ENCODE data around the gene TNIP1. TPM values are rescaled to one million over a fixed set of nuclear protein-coding genes. Genes with fewer than 3 reads are reported as not detected.

TNIP1 gene
- total and polyA plus RNA-seq, 12 donors, result 36.6 to 129 (median 93.2) TPM

DNA sequence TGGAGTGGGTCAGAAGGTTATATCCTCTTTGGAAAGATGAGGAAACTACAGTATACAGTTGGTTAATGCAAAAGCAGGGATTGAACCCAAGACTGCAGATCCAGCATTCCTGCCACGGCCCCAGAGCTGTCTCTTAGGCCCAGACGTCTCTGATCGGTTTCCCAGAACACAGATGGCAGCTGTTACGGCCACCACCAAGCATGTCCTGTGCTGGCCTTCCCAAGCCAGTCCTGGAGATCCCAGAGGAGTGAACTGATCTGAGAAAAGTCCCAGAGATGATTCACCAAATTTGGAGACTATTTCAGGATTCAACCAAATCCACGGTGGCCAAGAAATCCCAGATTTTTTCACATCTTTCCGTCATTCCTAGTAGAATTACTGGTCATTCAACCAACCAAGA, 20.1 kb downstream of the TNIP1 start:
- WGBS, 4 donors, result 68 to 91% (median 85%) methylated on average over 6 of the region's 6 CpGs
- Histone ChIP-seq H3K27me3 (no peaks in the 10 kb centered on the region), H3K27ac (peak overlapping the region in 3 of 5 donors; percentile 31 to 88 (median 31)), H3K9me3 (replicated peaks in 1 of 3) (no peaks in the 10 kb centered on the region), H3K4me3 (no peak overlapping the region), H3K36me3 (replicated peaks in 1 of 2) (peaks cover 0 to 36% of the 10 kb centered on the region in 2 donors), H3K4me1 (replicated peaks in 1 of 2) (peaks cover 41 to 48% of the 10 kb centered on the region in 2 donors)
- intact Hi-C loops (cut with DNase I), result no loop called here
- peak in 2 of 7 donors; percentile 41 to 43 for DNase-seq
- TF ChIP-seq, protein P1, sequence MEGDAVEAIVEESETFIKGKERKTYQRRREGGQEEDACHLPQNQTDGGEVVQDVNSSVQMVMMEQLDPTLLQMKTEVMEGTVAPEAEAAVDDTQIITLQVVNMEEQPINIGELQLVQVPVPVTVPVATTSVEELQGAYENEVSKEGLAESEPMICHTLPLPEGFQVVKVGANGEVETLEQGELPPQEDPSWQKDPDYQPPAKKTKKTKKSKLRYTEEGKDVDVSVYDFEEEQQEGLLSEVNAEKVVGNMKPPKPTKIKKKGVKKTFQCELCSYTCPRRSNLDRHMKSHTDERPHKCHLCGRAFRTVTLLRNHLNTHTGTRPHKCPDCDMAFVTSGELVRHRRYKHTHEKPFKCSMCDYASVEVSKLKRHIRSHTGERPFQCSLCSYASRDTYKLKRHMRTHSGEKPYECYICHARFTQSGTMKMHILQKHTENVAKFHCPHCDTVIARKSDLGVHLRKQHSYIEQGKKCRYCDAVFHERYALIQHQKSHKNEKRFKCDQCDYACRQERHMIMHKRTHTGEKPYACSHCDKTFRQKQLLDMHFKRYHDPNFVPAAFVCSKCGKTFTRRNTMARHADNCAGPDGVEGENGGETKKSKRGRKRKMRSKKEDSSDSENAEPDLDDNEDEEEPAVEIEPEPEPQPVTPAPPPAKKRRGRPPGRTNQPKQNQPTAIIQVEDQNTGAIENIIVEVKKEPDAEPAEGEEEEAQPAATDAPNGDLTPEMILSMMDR (IDR thresholded peaks at IDR 0.05), result no peak

DNA sequence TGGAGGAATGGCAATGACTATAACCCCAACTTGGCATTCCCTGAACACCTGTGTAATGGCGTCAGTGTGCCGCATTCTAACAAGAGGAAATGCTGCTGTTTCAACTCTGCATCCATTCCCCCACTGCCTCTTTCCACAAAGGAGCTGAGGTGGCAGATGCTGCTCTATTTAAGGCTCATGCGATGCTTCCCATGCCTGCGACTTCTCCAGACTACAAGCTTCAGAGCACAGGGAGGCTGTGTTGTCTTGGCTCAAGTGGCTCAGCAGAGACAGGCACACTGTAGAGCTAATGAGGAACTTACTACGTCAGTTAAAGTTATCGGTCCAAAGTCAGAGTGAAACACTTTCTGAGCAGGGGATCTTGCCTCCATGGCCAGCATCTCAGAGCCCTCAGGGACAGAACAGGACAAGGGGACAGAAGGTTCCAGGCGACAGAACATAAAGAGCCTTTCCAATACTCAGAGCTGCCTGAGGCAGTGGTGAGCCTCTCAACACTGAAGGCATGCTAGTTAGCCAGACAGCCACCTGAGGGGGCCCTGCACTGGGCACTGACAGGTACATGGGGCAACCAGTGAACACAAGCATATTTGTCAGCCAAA, 21.8 kb downstream of the TNIP1 start:
- H3K27ac ChIP-seq, result peak overlapping the region in 2 of 5 donors; percentile 13 to 34
- TF ChIP-seq, protein P1 (IDR thresholded peaks at IDR 0.05), result no peak
- no peak for TF ChIP-seq POLR2A (IDR thresholded peaks at IDR 0.05)
- intact Hi-C loops (cut with DNase I), result no loop called here
- H3K4me1 ChIP-seq (replicated peaks in 1 of 2), result peaks cover 34 to 40% of the 10 kb centered on the region in 2 donors
- no peaks in the 10 kb centered on the region for H3K9me3 ChIP-seq (replicated peaks in 1 of 3)
- WGBS, 4 donors, result 77 to 89% (median 79%) methylated on average over 6 to 7 of the region's 7 CpGs
- no peaks in the 10 kb centered on the region for H3K27me3 ChIP-seq
- DNase-seq, result peak in 1 of 7 donors; percentile 23
- H3K4me3 ChIP-seq, result no peak overlapping the region
- peaks cover 0 to 36% of the 10 kb centered on the region in 2 donors for H3K36me3 ChIP-seq (replicated peaks in 1 of 2)

DNA sequence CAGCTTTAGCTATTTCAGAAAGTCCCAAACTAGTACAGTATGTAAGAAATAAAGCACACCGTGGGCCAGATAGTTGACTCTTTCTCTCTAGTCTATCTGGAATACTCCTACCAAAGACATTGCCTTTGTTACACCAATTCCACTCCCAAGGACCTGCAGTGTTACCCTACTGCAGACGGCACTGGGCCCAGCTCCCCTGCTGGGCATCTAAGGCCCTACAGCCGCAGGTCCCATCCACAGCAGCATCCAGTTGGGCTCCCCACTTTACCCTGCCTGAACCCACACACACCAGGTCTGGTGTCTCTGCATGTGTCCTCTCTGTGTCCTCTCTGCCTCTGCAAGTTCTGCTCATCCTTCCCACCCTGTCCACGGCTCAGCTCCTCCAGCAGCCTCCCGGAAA, 22.5 kb downstream of the TNIP1 start:
- WGBS, 4 donors, result 82 to 98% (median 89%) methylated on average over 5 of the region's 5 CpGs
- H3K4me1 ChIP-seq (replicated peaks in 1 of 2), result peaks cover 27 to 34% of the 10 kb centered on the region in 2 donors
- H3K4me3 ChIP-seq, result no peak overlapping the region
- no peak overlapping the region for H3K27ac ChIP-seq
- no peak for DNase-seq
- TF ChIP-seq POLR2A (IDR thresholded peaks at IDR 0.05), result no peak
- TF ChIP-seq, protein P1 (IDR thresholded peaks at IDR 0.05), result peak in 1 of 6 experiments; percentile 8
- intact Hi-C loops (cut with DNase I), result no loop called here
- H3K36me3 ChIP-seq (replicated peaks in 1 of 2), result peaks cover 0 to 36% of the 10 kb centered on the region in 2 donors
- no peaks in the 10 kb centered on the region for H3K9me3 ChIP-seq (replicated peaks in 1 of 3)
- no peaks in the 10 kb centered on the region for H3K27me3 ChIP-seq

DNA sequence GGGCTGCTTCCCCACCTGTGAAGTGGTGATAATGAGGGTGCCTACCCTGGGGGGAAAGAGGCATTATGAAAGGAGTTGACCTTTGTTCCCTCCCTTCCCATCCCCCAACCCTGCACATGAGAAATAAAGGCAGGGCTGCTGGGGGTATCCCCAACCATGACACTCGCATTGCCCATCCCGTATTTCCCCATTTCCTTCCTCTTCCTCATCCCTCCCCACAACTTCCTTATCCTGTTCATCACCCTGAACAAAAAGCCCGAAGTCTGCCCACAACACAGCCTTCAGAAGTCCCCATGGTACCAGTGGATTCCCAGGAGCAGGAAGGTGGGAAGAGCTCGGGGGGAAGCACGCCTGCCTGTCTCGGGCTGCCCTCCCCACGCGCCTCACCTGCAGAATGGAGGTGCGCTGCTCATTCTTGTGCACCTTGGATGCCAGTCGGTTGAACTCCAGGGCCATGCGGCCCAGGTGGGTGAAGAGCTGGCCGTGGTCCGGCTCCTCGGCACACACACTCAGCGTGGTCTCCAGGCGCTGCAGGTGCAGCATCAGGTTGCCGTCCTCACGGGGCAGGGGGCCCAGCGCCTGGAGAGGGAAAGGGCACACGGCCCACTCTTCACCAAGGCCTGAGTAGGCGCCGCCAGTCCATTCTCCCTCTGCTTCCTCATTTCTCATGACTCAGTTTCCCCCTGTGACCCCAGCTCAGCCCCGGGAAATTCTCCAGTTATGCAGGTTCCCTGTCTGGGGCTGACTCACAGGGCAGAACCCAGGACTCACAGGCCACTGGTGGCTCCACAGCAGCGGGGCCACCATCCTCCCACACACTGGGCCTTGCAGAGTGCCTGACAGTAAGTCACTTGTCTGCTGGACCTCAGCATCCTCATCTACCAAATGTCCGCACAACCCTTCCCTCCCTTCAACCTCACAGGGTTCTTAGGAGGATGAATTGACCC, 24.2 kb downstream of the TNIP1 start:
- Histone ChIP-seq H3K27ac (no peak overlapping the region), H3K4me3 (no peak overlapping the region), H3K4me1 (replicated peaks in 1 of 2) (peaks cover 18 to 26% of the 10 kb centered on the region in 2 donors), H3K27me3 (no peaks in the 10 kb centered on the region), H3K9me3 (replicated peaks in 1 of 3) (no peaks in the 10 kb centered on the region), H3K36me3 (replicated peaks in 1 of 2) (peaks cover 0 to 29% of the 10 kb centered on the region in 2 donors)
- TF ChIP-seq POLR2A (IDR thresholded peaks at IDR 0.05), result no peak
- TF ChIP-seq, protein P1 (IDR thresholded peaks at IDR 0.05), result no peak
- intact Hi-C loops (cut with DNase I), result no loop called here
- 91 to 95% (median 93%) methylated on average over 15 to 25 of the region's 25 CpGs for WGBS, 4 donors
- DNase-seq, result no peak

All from adrenal gland (tissue), 12 donors.